Heart right ventricle (tissue), 16 donors: Measurements from ENCODE around the gene METAP1. TPM values are rescaled to one million over a fixed set of nuclear protein-coding genes. Genes with fewer than 3 reads are reported as not detected.

ENCODE experiments used
- ATAC-seq, 8 donors: fragments of 200-7000 bp; cut with Tn5 transposase; one replicate each; pipeline ENCODE4 v1.9.1; 2020; ENCODE audit warnings: mild to moderate bottlenecking in 8 of 8, moderate library complexity in 8 of 8, moderate number of reproducible peaks in 1 of 8
- DNase-seq, 2 donors: peaks; one replicate each; pipeline ENCODE4 v3.0.0-alpha.2; 2020
- H3K27ac ChIP-seq, 10 donors: fragments of 200-600 bp; sonication (generic) in 2 of 10; one replicate each; pipeline versions ENCODE4 v1.5.0 to v1.8.0; 2020 to 2022; ENCODE audit warnings: mild to moderate bottlenecking in 3 of 10
- H3K27me3 ChIP-seq, 7 donors: fragments of 200-600 bp; one replicate each; pipeline ENCODE4 v1.8.0; 2021 to 2022; ENCODE audit warnings: mild to moderate bottlenecking in 2 of 7
- H3K36me3 ChIP-seq, 9 donors: fragments of 200-600 bp; sonication (generic) in 1 of 9; one replicate each; pipeline versions ENCODE4 v1.5.0 to v1.8.0; 2020 to 2022; ENCODE audit warnings: mild to moderate bottlenecking in 2 of 9
- H3K4me1 ChIP-seq, 9 donors: fragments of 200-600 bp; sonication (generic) in 1 of 9; one replicate each; pipeline versions ENCODE4 v1.5.0 to v1.8.0; 2020 to 2022; ENCODE audit warnings: mild to moderate bottlenecking in 4 of 9
- H3K4me3 ChIP-seq, 10 donors: fragments of 200-600 bp; sonication (generic) in 2 of 10; one replicate each; pipeline versions ENCODE4 v1.5.0 to v1.8.0; 2020 to 2022; ENCODE audit warnings: mild to moderate bottlenecking in 7 of 10, moderate library complexity in 2 of 10
- H3K9me3 ChIP-seq, 11 donors: fragments of 200-600 bp in 10 of 11; sonication (generic) in 2 of 11; one replicate each; pipeline versions ENCODE4 v1.5.0 to v1.8.0; 2013 to 2022; ENCODE audit warnings: mild to moderate bottlenecking in 2 of 11, control low read depth in 1 of 11, moderate library complexity in 1 of 11
- CTCF ChIP-seq, 9 donors: fragments of 200-600 bp; sonication (generic) in 2 of 9; IDR thresholded peaks; one replicate each; pipeline versions ENCODE4 v1.5.0 to v1.8.0; 2021 to 2022; ENCODE audit warnings: antibody characterized with exemption in 9 of 9, mild to moderate bottlenecking in 5 of 9, moderate library complexity in 1 of 9
- WGBS, 2 donors: extraction: QIAGEN DNeasy Blood & Tissue Kit; methylation state at CpG; one replicate each; pipeline ENCODE4 v1.1.7; 2013; ENCODE audit warnings: inconsistent platforms in 1 of 2; 5-methylcytosine and 5-hydroxymethylcytosine counted together
- intact Hi-C, 10 donors: fragments of 100-400 bp; cut with DNase I; formaldehyde crosslinking; loops; one replicate each; pipeline versions ENCODE4 v1.11.1 to v1.14.2; 2022
- polyA plus RNA-seq, 2 donors: library from polyadenylated mRNA; stranded (reverse); fragments of 200-250 nt; gene quantifications; one replicate each; pipeline ENCODE4 v1.2.3, GENCODE V29; 2013
- total RNA-seq, 10 donors: library from RNA; stranded (reverse); fragmentation: NEBNext Ultra II Directional in 3 of 10; extraction: Animal tissue kit (Norgen Biotek cat#: 25700) in 3 of 10; gene quantifications; one replicate each; pipeline versions ENCODE4 v1.2.1 to v1.2.4, GENCODE V29; 2021 to 2023
- donor health status: Arrhythmogenic right ventricular cardiomyopathy.
- donor health status: ischemic (EF 13 %, LVEDD 7.1; RV severe dilation, severe dysfunction).
- donor health status: healthy with polysubstance abuse.
- donor health status: DM: no; HTN: yes; CAD: no.
- donor health status: DM: no; HTN: no; CAD: no.
- donor health status: ischemic (EF 25% LVEDD 6.9; RV normal size, moderate dysfunction).
- donor health status: ischemic (EF 25% LVEDD 5.7; RV mildly dilated, moderate dysfunction).
- donor health status: healthy.
- donor health status: DM: yes; HTN: yes; CAD: no.
- donor health status: Ischemic cardiomyopathy.
- donor health status: ischemic (EF 35%, LVEDD 5.7; RV mildly dilated, moderate dysfunction).
- donor health status: nonischemic (EF 11% LVEDD 7.7; RV severe dilation, severe dysfunction).
- donor health status: DM: yes; HTN: yes; CAD: no.
- donor health status: PGD.
- donor health status: ischemic (EF 29% LVEDD 5.4; RV normal size, mild dysfunction).
- donor health status: nonischemic (EF 23%, LVEDD 6.1; RV moderate dilation, normal function).

The METAP1 gene
- total and polyA plus RNA-seq, 12 donors = 37.7 to 79.7 (median 59.8) TPM

DNA sequence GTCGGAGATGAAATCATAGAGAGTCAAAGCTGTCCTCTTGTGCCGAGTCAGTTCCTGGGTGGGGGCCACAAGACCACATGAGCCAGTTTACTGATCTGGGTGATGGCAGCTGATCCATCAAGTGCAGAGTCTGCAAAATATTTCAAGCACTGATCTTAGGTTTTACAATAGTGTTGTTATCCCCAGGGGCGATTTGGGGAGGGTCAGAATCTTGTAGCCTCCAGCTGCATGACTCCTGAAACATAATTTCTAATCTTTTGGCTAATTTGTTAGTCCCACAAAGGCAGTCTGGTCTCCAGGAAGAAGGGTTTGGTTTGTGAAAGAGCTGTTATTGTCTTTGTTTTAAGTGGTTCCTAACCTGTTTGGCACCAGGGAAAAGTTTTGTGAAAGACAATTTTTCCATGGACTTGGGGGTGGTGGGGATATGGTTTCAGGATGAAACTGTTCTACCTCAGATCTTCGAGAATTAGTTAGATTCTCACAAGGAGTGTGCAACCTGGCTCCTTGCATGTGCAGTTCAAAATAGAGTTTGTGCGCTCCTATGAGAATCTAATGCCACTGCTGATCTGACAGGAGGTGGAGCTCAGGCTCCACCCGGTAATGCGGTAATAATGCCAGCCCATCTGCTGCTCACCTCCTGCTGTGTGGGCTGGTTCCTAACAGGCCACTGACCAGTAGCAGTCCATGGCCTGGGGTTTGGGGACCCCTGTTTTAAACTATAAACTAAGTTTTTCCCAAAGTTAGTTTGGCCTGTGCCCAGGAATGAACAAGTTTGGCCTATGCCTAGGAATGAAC, 29.2 kb downstream of the METAP1 start:
- DNase-seq (no peak), ATAC-seq (peak; percentile 80 to 94 (median 87))
- Histone ChIP-seq H3K4me3 (no peak overlapping the region), H3K27me3 (no peaks in the 10 kb centered on the region), H3K27ac (peak overlapping the region in 6 of 10 donors; percentile 3 to 61 (median 30)), H3K36me3 (peaks cover 0 to 9% (median 0%) of the 10 kb centered on the region in 9 donors), H3K4me1 (peaks cover 0 to 49% (median 17%) of the 10 kb centered on the region in 9 donors), H3K9me3 (peaks cover 0 to 26% (median 9%) of the 10 kb centered on the region in 11 donors)
- TF ChIP-seq CTCF (IDR thresholded peaks at IDR 0.05) = peak in 4 of 9 donors; percentile 14 to 46 (median 38)
- 61 to 75% methylated on average over 7 of the region's 7 CpGs for WGBS, 2 donors
- intact Hi-C loops = no loop called here

GRCh38 chr4:99025506-99025905, 30.0 kb downstream of the METAP1 start:
- H3K27me3 ChIP-seq = no peaks in the 10 kb centered on the region
- intact Hi-C loops = no loop called here
- H3K4me3 ChIP-seq = no peak overlapping the region
- peak overlapping the region in 6 of 10 donors; percentile 3 to 61 (median 30) for H3K27ac ChIP-seq
- peaks cover 0 to 50% (median 17%) of the 10 kb centered on the region in 9 donors for H3K4me1 ChIP-seq
- H3K36me3 ChIP-seq = peaks cover 0 to 7% (median 0%) of the 10 kb centered on the region in 9 donors
- peaks cover 0 to 18% (median 9%) of the 10 kb centered on the region in 11 donors for H3K9me3 ChIP-seq
- DNase-seq (no peak), ATAC-seq (peak in 1 of 8 donors; percentile 32)
- TF ChIP-seq CTCF (IDR thresholded peaks at IDR 0.05) = no peak
- WGBS, 2 donors = 71 to 76% methylated on average over 1 of the region's 1 CpG

DNA sequence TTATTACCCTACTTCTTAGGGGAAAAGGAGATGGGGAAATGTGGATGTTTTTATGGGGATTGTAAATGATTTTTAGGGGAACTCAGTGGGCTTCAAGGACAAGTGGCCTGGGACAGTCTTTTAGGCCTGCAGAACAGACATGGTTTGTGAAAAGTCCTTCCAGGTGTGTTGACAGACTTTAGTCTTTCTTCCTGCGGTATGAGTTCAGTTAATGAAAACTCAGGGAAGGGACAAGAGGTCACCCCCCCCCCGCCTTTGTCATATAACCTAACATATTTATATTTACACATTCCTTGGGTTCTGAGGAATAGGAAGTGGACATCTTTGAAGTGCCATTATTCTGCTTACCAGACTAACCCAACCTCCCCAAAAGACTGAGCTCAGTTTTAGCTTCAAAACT, 31.8 kb downstream of the METAP1 start:
- Histone ChIP-seq H3K27ac (no peak overlapping the region), H3K27me3 (no peaks in the 10 kb centered on the region), H3K4me3 (no peak overlapping the region), H3K36me3 (peaks cover 0 to 7% (median 0%) of the 10 kb centered on the region in 9 donors), H3K4me1 (peaks cover 0 to 45% (median 17%) of the 10 kb centered on the region in 9 donors), H3K9me3 (peaks cover 0 to under 1% (median 0%) of the 10 kb centered on the region in 11 donors)
- intact Hi-C loops = no loop called here
- TF ChIP-seq CTCF (IDR thresholded peaks at IDR 0.05) = no peak
- WGBS, 2 donors = 94 to 98% methylated on average over 2 of the region's 2 CpGs
- DNase-seq (no peak), ATAC-seq (no peak)

DNA sequence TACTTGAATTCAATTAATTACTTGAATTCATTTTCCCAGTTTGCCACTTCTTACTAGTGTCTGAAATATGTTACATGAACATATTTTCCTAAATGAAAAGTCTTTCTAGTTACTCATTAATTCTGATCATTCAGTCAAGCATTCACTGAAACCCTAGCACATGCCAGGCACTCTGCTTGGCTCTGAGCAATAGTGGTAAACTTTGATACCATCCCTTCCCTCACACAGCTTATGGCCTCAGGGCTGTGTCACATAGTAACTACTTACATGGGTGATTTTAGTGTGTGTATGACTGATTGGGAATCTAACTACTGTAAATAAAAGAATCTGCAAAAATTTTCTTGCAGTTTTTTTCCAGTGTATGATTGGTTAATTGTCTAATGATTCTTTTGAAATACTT, 32.7 kb downstream of the METAP1 start:
- H3K27me3 ChIP-seq = no peaks in the 10 kb centered on the region
- DNase-seq (no peak), ATAC-seq (no peak)
- peaks cover 0 to 43% (median 17%) of the 10 kb centered on the region in 9 donors for H3K4me1 ChIP-seq
- H3K9me3 ChIP-seq = no peaks in the 10 kb centered on the region
- no peak overlapping the region for H3K4me3 ChIP-seq
- no peak for TF ChIP-seq CTCF (IDR thresholded peaks at IDR 0.05)
- H3K27ac ChIP-seq = no peak overlapping the region
- peaks cover 0 to 7% (median 0%) of the 10 kb centered on the region in 9 donors for H3K36me3 ChIP-seq
- intact Hi-C loops = no loop called here
